ENCODE results near the gene FBXL16.

DNA sequence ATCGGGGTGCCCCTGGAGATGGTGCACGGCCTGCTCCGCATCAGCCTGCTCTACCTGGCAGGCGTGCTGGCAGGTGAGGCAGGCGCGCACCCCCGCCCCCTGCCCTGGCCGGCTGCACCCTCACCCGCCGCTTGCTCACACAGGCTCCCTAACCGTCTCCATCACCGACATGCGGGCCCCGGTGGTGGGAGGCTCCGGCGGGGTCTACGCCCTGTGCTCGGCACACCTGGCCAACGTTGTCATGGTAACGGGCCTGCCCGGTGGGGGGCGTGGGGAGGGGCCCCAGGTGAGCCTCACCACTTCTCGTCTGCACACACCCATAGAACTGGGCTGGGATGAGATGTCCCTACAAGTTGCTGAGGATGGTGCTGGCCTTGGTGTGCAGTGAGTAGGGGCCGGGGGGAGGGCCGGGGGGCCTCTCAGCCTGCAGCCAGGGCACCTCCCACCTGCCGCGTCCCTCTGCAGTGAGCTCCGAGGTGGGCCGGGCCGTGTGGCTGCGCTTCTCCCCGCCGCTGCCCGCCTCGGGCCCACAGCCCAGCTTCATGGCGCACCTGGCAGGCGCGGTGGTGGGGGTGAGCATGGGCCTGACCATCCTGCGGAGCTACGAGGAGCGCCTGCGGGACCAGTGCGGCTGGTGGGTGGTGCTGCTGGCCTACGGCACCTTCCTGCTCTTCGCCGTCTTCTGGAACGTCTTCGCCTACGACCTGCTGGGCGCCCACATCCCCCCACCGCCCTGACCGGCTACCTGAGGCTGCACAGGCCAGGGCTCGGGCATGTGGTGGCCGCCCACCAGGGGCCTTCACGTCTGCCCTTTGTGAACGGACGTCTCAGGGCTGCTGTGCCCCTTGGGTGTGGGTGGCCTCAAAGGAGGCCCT, 28.0 kb downstream of the FBXL16 start:
- TF ChIP-seq, protein P1, sequence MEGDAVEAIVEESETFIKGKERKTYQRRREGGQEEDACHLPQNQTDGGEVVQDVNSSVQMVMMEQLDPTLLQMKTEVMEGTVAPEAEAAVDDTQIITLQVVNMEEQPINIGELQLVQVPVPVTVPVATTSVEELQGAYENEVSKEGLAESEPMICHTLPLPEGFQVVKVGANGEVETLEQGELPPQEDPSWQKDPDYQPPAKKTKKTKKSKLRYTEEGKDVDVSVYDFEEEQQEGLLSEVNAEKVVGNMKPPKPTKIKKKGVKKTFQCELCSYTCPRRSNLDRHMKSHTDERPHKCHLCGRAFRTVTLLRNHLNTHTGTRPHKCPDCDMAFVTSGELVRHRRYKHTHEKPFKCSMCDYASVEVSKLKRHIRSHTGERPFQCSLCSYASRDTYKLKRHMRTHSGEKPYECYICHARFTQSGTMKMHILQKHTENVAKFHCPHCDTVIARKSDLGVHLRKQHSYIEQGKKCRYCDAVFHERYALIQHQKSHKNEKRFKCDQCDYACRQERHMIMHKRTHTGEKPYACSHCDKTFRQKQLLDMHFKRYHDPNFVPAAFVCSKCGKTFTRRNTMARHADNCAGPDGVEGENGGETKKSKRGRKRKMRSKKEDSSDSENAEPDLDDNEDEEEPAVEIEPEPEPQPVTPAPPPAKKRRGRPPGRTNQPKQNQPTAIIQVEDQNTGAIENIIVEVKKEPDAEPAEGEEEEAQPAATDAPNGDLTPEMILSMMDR (IDR thresholded peaks at IDR 0.05): no peak
- TF ChIP-seq POLR2A (IDR thresholded peaks at IDR 0.05): no peak

Data from suprapubic skin (tissue), 3 donors.